Measurements from ENCODE around the gene PI4KB.
"Not testable (repeated sequence)": the region's sequence is repeated elsewhere in the genome, so short reads cannot be mapped to it uniquely, and the experiment has no call there.

Gene PI4KB

DNA sequence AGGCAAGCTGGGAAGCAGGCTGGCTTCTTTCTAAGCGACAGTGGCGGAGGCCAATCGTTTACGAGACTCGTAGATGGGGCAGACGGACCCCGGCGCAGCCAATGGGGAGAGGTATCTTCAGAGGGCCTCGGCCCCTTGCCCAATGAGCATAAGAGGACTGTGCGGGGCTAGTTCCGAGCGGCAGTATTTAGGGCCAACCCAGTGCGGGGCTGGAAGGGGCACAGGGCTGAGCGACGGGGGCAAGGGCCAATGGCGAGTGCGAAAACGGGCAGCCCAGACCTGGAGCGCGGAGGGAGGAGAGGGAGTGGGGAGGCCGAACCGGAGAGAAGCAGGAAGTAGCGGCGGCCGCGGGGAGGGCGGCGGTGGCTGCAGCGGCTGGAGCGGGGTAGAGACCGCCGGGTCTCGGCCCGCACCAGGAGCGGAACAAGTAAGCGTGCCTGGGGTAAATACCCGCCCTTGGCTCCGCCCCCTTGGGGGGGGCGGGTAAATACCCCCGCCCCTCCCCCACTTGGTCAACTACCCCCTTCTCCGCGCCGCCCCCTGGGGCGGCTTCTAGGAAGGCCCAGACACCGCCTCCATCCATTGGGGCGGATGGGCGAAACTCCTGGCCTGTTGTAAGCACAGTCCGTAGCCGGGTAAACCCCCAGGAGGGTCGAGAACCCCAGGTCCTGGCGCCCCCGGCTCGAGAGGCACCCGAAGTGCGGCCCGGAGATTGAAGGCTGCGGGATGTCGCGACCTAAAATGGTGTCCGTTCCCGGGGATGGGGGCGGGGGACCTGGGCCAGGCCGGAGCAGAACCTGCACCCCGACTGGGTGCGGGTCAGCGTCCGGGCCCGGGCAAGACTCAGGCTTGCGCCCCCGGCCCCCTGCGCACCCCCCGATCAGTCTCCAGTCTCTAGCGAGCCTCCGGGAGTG is 45.0 kb downstream of the PI4KB start, which contains the start of gene ZNF687:
TSS of gene ZNF687 (plus strand) at position 331 of the 914 bp plus-strand sequence. CDS start 3,993 bp downstream, outside the sequence.
- peak within 1 kb of the TSS; percentile 90 for H3K4me2 ChIP-seq (ENCODE audit: insufficient read depth, low read length, poor library complexity, severe bottlenecking)
- peak within 1 kb of the TSS; percentile 85 for H2BK15ac ChIP-seq (ENCODE audit: low read length)
- H3K4me3 ChIP-seq (ENCODE audit: low read length in 2 of 2) = peak within 1 kb of the TSS; percentile 76 to 99
- H2AK5ac ChIP-seq (ENCODE audit: low read depth, low read length) = peak within 1 kb of the TSS; percentile 30
- peaks cover 2 to 8% of the 10 kb centered on the region in 2 donors for H3K4me1 ChIP-seq (ENCODE audit: control insufficient read depth in 2 of 2, insufficient read depth in 1 of 2, low read depth in 1 of 2, low read length in 2 of 2)
- H3K9me3 ChIP-seq (replicated peaks in 1 of 2; ENCODE audit: control insufficient read depth in 2 of 2, insufficient read depth in 1 of 2, low read depth in 1 of 2, low read length in 2 of 2) = no peaks in the 10 kb centered on the region
- peak within 1 kb of the TSS; percentile 78 for H3K4ac ChIP-seq (ENCODE audit: low read length)
- WGBS, 2 donors (ENCODE audit: extremely low coverage in 2 of 2, insufficient read length in 2 of 2, insufficient replicate concordance in 1 of 2) = no CpG with 5 or more reads among the region's 74 CpGs
- peak within 1 kb of the TSS; percentile 99 for H3K18ac ChIP-seq (ENCODE audit: low read length)
- no peak within 1 kb of the TSS for H4K91ac ChIP-seq (ENCODE audit: low read depth, low read length, poor library complexity)
- H2BK5ac ChIP-seq (ENCODE audit: low read length) = peak within 1 kb of the TSS; percentile 97
- DNase-seq (ENCODE audit: low spot score) = peak; percentile 100
- peaks cover 9% of the 10 kb centered on the region for H3K79me1 ChIP-seq (ENCODE audit: low read depth, low read length)
- peak within 1 kb of the TSS; percentile 1 for H3K14ac ChIP-seq (ENCODE audit: low read length)
- H3K36me3 ChIP-seq (replicated peaks in 1 of 2; ENCODE audit: control insufficient read depth in 2 of 2, insufficient read depth in 2 of 2, low read length in 2 of 2) = peaks cover 13 to 27% of the 10 kb centered on the region in 2 donors
- peak within 1 kb of the TSS; percentile 97 for H3K27ac ChIP-seq (replicated peaks; ENCODE audit: low read length)
- no peak within 1 kb of the TSS for H4K8ac ChIP-seq (ENCODE audit: low read depth, low read length)
- peak within 1 kb of the TSS; percentile 92 for H2AFZ ChIP-seq (ENCODE audit: low read length)
- H3K9ac ChIP-seq (ENCODE audit: low read depth, low read length, poor library complexity) = peak within 1 kb of the TSS; percentile 96
- peak within 1 kb of the TSS; percentile 95 for H3K23ac ChIP-seq (ENCODE audit: low read depth, low read length, poor library complexity)
- H2BK12ac ChIP-seq (ENCODE audit: low read length) = peak within 1 kb of the TSS; percentile 81
- no peak within 1 kb of the TSS for H2BK120ac ChIP-seq (ENCODE audit: low read depth, low read length)
- no peaks in the 10 kb centered on the region for H3K27me3 ChIP-seq (ENCODE audit: control insufficient read depth in 3 of 3, insufficient read depth in 3 of 3, low read depth in 1 of 3, low read length in 3 of 3)

DNA sequence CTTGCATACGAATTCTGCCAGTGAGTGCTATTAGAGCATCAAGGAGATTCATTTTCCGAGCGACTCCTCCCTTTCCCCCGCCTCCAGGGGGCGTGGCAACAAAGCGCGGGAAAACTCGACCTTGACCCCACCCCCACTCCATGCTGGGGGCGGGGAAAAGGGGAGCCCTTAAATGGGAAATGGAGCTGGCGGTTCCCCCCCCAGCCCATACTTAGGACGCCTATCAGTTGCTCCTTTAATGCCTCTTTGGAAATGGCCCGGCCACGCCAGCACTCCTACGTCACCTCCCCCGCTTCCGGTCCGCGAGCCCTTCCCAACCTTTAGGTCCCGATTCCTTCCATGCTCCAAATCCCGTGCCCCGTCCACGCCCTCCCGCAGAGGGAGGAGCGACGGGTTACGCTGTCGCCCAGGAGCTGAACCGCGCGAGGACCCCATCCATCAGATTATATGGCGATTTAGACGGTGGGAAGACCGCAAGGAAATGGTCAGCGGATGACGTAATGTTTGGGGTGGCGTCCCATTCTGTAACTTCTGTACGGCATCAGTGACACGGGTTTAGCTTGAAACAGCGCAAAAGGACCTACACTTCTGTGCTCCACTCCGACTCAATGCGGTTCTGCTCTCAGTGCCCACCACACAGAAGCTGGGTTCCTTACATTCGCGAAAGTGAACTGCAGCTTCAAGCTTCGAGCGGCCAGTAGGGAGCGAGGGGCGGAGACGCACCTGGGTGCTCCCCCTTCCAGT is 45.8 kb downstream of the PI4KB start:
- Histone ChIP-seq H3K79me1 (ENCODE audit: low read depth, low read length) (peaks cover 9% of the 10 kb centered on the region), H3K4me2 (ENCODE audit: insufficient read depth, low read length, poor library complexity, severe bottlenecking) (peak overlapping the region; percentile 81), H2BK15ac (ENCODE audit: low read length) (peak overlapping the region; percentile 40), H4K8ac (ENCODE audit: low read depth, low read length) (no peak overlapping the region), H2BK120ac (ENCODE audit: low read depth, low read length) (no peak overlapping the region), H3K4me1 (ENCODE audit: control insufficient read depth in 2 of 2, insufficient read depth in 1 of 2, low read depth in 1 of 2, low read length in 2 of 2) (peaks cover 2 to 8% of the 10 kb centered on the region in 2 donors), H4K91ac (ENCODE audit: low read depth, low read length, poor library complexity) (no peak overlapping the region), H3K23ac (ENCODE audit: low read depth, low read length, poor library complexity) (peak overlapping the region; percentile 95), H3K27ac (replicated peaks; ENCODE audit: low read length) (peak overlapping the region; percentile 97), H2AFZ (ENCODE audit: low read length) (peak overlapping the region; percentile 92), H2BK12ac (ENCODE audit: low read length) (peak overlapping the region; percentile 81), H3K9ac (ENCODE audit: low read depth, low read length, poor library complexity) (peak overlapping the region; percentile 96), H3K18ac (ENCODE audit: low read length) (peak overlapping the region; percentile 99), H2BK5ac (ENCODE audit: low read length) (peak overlapping the region; percentile 54), H2AK5ac (ENCODE audit: low read depth, low read length) (peak overlapping the region; percentile 3), H3K9me3 (replicated peaks in 1 of 2; ENCODE audit: control insufficient read depth in 2 of 2, insufficient read depth in 1 of 2, low read depth in 1 of 2, low read length in 2 of 2) (no peaks in the 10 kb centered on the region), H3K4ac (ENCODE audit: low read length) (peak overlapping the region; percentile 78), H3K27me3 (ENCODE audit: control insufficient read depth in 3 of 3, insufficient read depth in 3 of 3, low read depth in 1 of 3, low read length in 3 of 3) (no peaks in the 10 kb centered on the region), H3K14ac (ENCODE audit: low read length) (no peak overlapping the region), H3K36me3 (replicated peaks in 1 of 2; ENCODE audit: control insufficient read depth in 2 of 2, insufficient read depth in 2 of 2, low read length in 2 of 2) (peaks cover 6 to 19% of the 10 kb centered on the region in 2 donors), H3K4me3 (ENCODE audit: low read length in 2 of 2) (peak overlapping the region; percentile 76 to 98)
- no CpG with 5 or more reads among the region's 48 CpGs for WGBS, 2 donors (ENCODE audit: extremely low coverage in 2 of 2, insufficient read length in 2 of 2, insufficient replicate concordance in 1 of 2)
- peak; percentile 96 for DNase-seq (ENCODE audit: low spot score)

DNA sequence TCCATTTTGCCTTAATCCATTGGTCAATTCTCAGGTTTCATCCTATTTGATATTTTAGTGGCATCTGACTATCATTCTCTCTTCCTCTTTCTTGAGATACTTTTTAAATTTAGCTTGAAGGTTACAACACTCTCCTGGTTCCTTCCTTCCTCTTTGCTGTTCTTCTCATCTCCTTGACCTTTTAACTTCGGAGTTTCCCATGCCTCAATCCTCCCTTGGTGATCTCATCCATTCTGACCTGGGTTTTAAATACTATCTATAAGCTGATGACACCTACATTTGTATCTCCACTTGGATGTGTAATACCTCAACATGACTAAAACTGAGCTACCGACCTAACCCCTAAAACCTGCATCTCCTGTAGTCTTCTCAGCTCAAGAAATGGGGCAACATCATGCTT is 50.0 kb downstream of the PI4KB start:
- WGBS, 2 donors (ENCODE audit: extremely low coverage in 2 of 2, insufficient read length in 2 of 2, insufficient replicate concordance in 1 of 2) = no CpG with 5 or more reads among the region's 2 CpGs
- H3K79me1 ChIP-seq (ENCODE audit: low read depth, low read length) = no peaks in the 10 kb centered on the region
- H2BK12ac ChIP-seq (ENCODE audit: low read length) = no peak overlapping the region
- no peak overlapping the region for H3K4me3 ChIP-seq (ENCODE audit: low read length in 2 of 2)
- no peaks in the 10 kb centered on the region for H3K4me1 ChIP-seq (ENCODE audit: control insufficient read depth in 2 of 2, insufficient read depth in 1 of 2, low read depth in 1 of 2, low read length in 2 of 2)
- H3K9ac ChIP-seq (ENCODE audit: low read depth, low read length, poor library complexity) = no peak overlapping the region
- no peak overlapping the region for H2BK5ac ChIP-seq (ENCODE audit: low read length)
- no peaks in the 10 kb centered on the region for H3K27me3 ChIP-seq (ENCODE audit: control insufficient read depth in 3 of 3, insufficient read depth in 3 of 3, low read depth in 1 of 3, low read length in 3 of 3)
- no peak for DNase-seq (ENCODE audit: low spot score)
- H3K36me3 ChIP-seq (replicated peaks in 1 of 2; ENCODE audit: control insufficient read depth in 2 of 2, insufficient read depth in 2 of 2, low read length in 2 of 2) = no peaks in the 10 kb centered on the region
- H3K4ac ChIP-seq (ENCODE audit: low read length) = no peak overlapping the region
- no peak overlapping the region for H4K91ac ChIP-seq (ENCODE audit: low read depth, low read length, poor library complexity)
- H3K23ac ChIP-seq (ENCODE audit: low read depth, low read length, poor library complexity) = no peak overlapping the region
- H4K8ac ChIP-seq (ENCODE audit: low read depth, low read length) = no peak overlapping the region
- no peak overlapping the region for H3K4me2 ChIP-seq (ENCODE audit: insufficient read depth, low read length, poor library complexity, severe bottlenecking)
- H2AFZ ChIP-seq (ENCODE audit: low read length) = no peak overlapping the region
- no peak overlapping the region for H2AK5ac ChIP-seq (ENCODE audit: low read depth, low read length)
- H3K18ac ChIP-seq (ENCODE audit: low read length) = no peak overlapping the region
- H3K9me3 ChIP-seq (replicated peaks in 1 of 2; ENCODE audit: control insufficient read depth in 2 of 2, insufficient read depth in 1 of 2, low read depth in 1 of 2, low read length in 2 of 2) = no peaks in the 10 kb centered on the region
- H2BK120ac ChIP-seq (ENCODE audit: low read depth, low read length) = no peak overlapping the region
- no peak overlapping the region for H3K14ac ChIP-seq (ENCODE audit: low read length)
- no peak overlapping the region for H3K27ac ChIP-seq (replicated peaks; ENCODE audit: low read length)
- no peak overlapping the region for H2BK15ac ChIP-seq (ENCODE audit: low read length)

DNA sequence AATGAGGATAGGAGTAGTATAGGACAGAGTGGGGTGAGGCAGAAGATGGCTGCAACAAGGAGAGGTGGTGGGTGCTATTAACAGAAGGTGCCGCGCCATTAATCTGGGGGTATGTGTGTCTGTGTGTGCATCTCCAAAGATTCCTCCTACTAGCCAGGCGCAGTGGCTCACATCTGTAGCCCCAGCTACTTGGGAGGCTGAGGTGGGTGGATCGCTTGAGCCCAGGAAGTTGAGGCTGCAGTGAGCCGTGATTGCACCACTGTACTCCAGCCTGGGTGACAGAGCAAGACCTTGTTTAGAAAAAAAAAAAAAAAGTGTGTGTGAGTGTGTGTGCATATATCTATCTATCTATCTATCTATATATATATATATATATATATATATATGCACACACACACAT is 51.9 kb downstream of the PI4KB start:
- not testable (repeated sequence) for H2AK5ac ChIP-seq (ENCODE audit: low read depth, low read length); H2BK12ac ChIP-seq (ENCODE audit: low read length); H3K4me3 ChIP-seq (ENCODE audit: low read length in 2 of 2); H3K36me3 ChIP-seq (replicated peaks in 1 of 2; ENCODE audit: control insufficient read depth in 2 of 2, insufficient read depth in 2 of 2, low read length in 2 of 2); H3K79me1 ChIP-seq (ENCODE audit: low read depth, low read length); H3K4me2 ChIP-seq (ENCODE audit: insufficient read depth, low read length, poor library complexity, severe bottlenecking); H3K18ac ChIP-seq (ENCODE audit: low read length); H2BK120ac ChIP-seq (ENCODE audit: low read depth, low read length); H2BK5ac ChIP-seq (ENCODE audit: low read length); H4K91ac ChIP-seq (ENCODE audit: low read depth, low read length, poor library complexity); H3K27me3 ChIP-seq (ENCODE audit: control insufficient read depth in 3 of 3, insufficient read depth in 3 of 3, low read depth in 1 of 3, low read length in 3 of 3); H3K4ac ChIP-seq (ENCODE audit: low read length); H3K27ac ChIP-seq (replicated peaks; ENCODE audit: low read length); H3K9ac ChIP-seq (ENCODE audit: low read depth, low read length, poor library complexity); H3K14ac ChIP-seq (ENCODE audit: low read length); H2BK15ac ChIP-seq (ENCODE audit: low read length); H3K9me3 ChIP-seq (replicated peaks in 1 of 2; ENCODE audit: control insufficient read depth in 2 of 2, insufficient read depth in 1 of 2, low read depth in 1 of 2, low read length in 2 of 2); H3K4me1 ChIP-seq (ENCODE audit: control insufficient read depth in 2 of 2, insufficient read depth in 1 of 2, low read depth in 1 of 2, low read length in 2 of 2); H3K23ac ChIP-seq (ENCODE audit: low read depth, low read length, poor library complexity); DNase-seq (ENCODE audit: low spot score); H4K8ac ChIP-seq (ENCODE audit: low read depth, low read length); H2AFZ ChIP-seq (ENCODE audit: low read length)
- WGBS, 2 donors (ENCODE audit: extremely low coverage in 2 of 2, insufficient read length in 2 of 2, insufficient replicate concordance in 1 of 2) = no CpG with 5 or more reads among the region's 5 CpGs

Measured in neuronal stem cell (in vitro differentiated cells).